Endothelial cell (in vitro differentiated cells): ENCODE results near the gene B3GLCT. TPM values are rescaled to one million over a fixed set of nuclear protein-coding genes. Genes with fewer than 3 reads are reported as not detected.
"Not testable (repeated sequence)": the region's sequence is repeated elsewhere in the genome, so short reads cannot be mapped to it uniquely, and the experiment has no call there.

ENCODE experiments used
- DNase-seq: peaks from one replicate; pipeline ENCODE4 v3.0.0; 2021; ENCODE audit warnings: low spot score
- H3K27ac Mint-ChIP-seq: one replicate; pipeline ENCODE4 v1.8.0; 2021; ENCODE audit warnings: mixed read lengths, inconsistent platforms; ENCODE audit not compliant: unreplicated experiment
- H3K27me3 Mint-ChIP-seq: one replicate; pipeline ENCODE4 v1.8.0; 2021; ENCODE audit warnings: mild to moderate bottlenecking, moderate library complexity, mixed read lengths, inconsistent platforms; ENCODE audit not compliant: unreplicated experiment
- H3K36me3 Mint-ChIP-seq: one replicate; pipeline ENCODE4 v1.8.0; 2021; ENCODE audit warnings: mild to moderate bottlenecking, low read depth, mixed read lengths, inconsistent platforms; ENCODE audit not compliant: unreplicated experiment
- H3K4me1 Mint-ChIP-seq: one replicate; pipeline ENCODE4 v1.8.0; 2021; ENCODE audit warnings: mild to moderate bottlenecking, mixed read lengths, inconsistent platforms; ENCODE audit not compliant: unreplicated experiment
- H3K4me3 Mint-ChIP-seq: one replicate; pipeline ENCODE4 v1.8.0; 2021; ENCODE audit warnings: mild to moderate bottlenecking, mixed read lengths, inconsistent platforms; ENCODE audit not compliant: unreplicated experiment
- H3K9me3 Mint-ChIP-seq: one replicate; pipeline ENCODE4 v1.8.0; 2021; ENCODE audit warnings: mixed read lengths, inconsistent platforms; ENCODE audit not compliant: unreplicated experiment
- total RNA-seq: library from RNA; stranded (reverse); fragmentation: NEBNext Ultra II Directional; extraction: Animal tissue kit (Norgen Biotek cat#: 25700); gene quantifications from one replicate; pipeline ENCODE4 v1.2.1, GENCODE V29; 2021; ENCODE audit not compliant: unreplicated experiment
- TF ChIP-seq, protein P1 (sequence below): fragments of 200-600 bp; sonication (generic); IDR thresholded peaks from one replicate; pipeline ENCODE4 v1.5.0; 2021; ENCODE audit warnings: antibody characterized with exemption; ENCODE audit not compliant: unreplicated experiment

Gene B3GLCT
- total RNA-seq, 1 donor from 2014 or later = 9.8 TPM

- H3K4me3 Mint-ChIP-seq = no peak overlapping the region
- peak overlapping the region; percentile 24 for H3K27ac Mint-ChIP-seq
- no peak for DNase-seq
These were observed 9.5 kb downstream of the B3GLCT start for GRCh38 chr13:31209172-31209840.

GRCh38 chr13:31209841-31210210 lies 10.1 kb downstream of the B3GLCT start:
- TF ChIP-seq, protein P1, sequence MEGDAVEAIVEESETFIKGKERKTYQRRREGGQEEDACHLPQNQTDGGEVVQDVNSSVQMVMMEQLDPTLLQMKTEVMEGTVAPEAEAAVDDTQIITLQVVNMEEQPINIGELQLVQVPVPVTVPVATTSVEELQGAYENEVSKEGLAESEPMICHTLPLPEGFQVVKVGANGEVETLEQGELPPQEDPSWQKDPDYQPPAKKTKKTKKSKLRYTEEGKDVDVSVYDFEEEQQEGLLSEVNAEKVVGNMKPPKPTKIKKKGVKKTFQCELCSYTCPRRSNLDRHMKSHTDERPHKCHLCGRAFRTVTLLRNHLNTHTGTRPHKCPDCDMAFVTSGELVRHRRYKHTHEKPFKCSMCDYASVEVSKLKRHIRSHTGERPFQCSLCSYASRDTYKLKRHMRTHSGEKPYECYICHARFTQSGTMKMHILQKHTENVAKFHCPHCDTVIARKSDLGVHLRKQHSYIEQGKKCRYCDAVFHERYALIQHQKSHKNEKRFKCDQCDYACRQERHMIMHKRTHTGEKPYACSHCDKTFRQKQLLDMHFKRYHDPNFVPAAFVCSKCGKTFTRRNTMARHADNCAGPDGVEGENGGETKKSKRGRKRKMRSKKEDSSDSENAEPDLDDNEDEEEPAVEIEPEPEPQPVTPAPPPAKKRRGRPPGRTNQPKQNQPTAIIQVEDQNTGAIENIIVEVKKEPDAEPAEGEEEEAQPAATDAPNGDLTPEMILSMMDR = no peak
- Mint-ChIP-seq H3K27me3 (no peaks in the 10 kb centered on the region), H3K4me1 (peaks cover 12% of the 10 kb centered on the region), H3K9me3 (no peaks in the 10 kb centered on the region), H3K4me3 (no peak overlapping the region), H3K36me3 (no peaks in the 10 kb centered on the region), H3K27ac (no peak overlapping the region)
- no peak for DNase-seq

More at GRCh38 chr13:31209172-31209840, 9.5 kb downstream of the B3GLCT start:
- peaks cover under 1% of the 10 kb centered on the region for H3K27me3 Mint-ChIP-seq
- TF ChIP-seq, protein P1 = no peak
- no peaks in the 10 kb centered on the region for H3K9me3 Mint-ChIP-seq
- H3K4me1 Mint-ChIP-seq = peaks cover 9% of the 10 kb centered on the region
- no peaks in the 10 kb centered on the region for H3K36me3 Mint-ChIP-seq

DNA sequence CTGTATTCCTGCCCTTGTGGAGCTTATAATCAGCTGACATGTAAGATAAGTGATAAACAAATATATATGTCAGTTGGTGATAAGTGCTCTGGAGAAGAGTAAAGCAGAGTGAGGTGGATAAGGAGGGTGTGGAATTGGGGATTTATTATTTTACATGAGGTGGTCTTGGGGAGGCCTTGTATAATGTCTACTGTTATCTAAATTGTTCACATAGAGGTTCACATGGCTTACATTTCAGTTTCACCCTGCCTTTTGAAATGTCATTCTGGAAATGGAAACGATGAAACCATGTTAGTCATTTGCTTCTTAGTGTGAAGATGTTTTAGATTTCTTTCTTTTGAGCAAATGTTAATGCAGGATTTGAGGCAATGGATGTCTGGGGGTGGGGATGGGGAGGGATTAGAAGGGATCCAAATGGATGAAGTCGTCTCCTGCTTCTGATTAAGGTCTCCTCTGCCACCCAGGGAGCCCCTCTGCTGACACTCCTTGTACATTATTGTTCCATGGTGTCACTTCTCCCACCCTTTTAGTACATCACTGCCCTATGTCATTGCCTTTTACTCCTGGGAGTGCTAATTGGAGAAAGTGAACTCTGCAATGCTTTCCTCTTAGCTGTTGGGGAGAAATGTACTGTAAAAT lies 14.0 kb downstream of the B3GLCT start:
- H3K36me3 Mint-ChIP-seq = no peaks in the 10 kb centered on the region
- TF ChIP-seq, protein P1 = no peak
- no peak for DNase-seq
- no peak overlapping the region for H3K27ac Mint-ChIP-seq
- H3K9me3 Mint-ChIP-seq = no peaks in the 10 kb centered on the region
- no peaks in the 10 kb centered on the region for H3K27me3 Mint-ChIP-seq
- no peak overlapping the region for H3K4me3 Mint-ChIP-seq
- H3K4me1 Mint-ChIP-seq = peaks cover 15% of the 10 kb centered on the region

- Mint-ChIP-seq H3K4me3 (no peak overlapping the region), H3K4me1 (peaks cover 13% of the 10 kb centered on the region), H3K27me3 (no peaks in the 10 kb centered on the region), H3K9me3 (no peaks in the 10 kb centered on the region), H3K36me3 (no peaks in the 10 kb centered on the region), H3K27ac (no peak overlapping the region)
- no peak for DNase-seq
- TF ChIP-seq, protein P1 = no peak
These were observed 14.7 kb downstream of the B3GLCT start for GRCh38 chr13:31214435-31214834.

DNA sequence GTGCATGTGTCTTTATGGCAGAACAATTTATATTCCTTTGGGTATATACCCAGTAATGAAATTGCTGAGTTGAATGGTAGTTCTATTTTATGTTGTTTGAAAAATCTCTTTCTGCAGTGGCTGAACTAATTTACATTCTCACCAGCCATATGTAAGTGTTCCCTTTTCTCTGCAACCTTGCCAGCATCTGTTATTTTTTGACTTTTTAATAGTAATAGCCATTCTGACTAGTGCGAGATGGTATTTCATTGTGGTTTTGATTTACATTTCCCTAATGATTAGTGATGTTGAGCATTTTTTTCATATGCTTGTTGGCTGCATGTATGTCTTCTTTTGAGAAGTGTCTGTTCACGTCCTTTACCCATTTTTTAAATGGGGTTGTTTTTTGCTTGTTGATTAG lies 17.1 kb downstream of the B3GLCT start:
- not testable (repeated sequence) for H3K4me3 Mint-ChIP-seq, H3K36me3 Mint-ChIP-seq, H3K27ac Mint-ChIP-seq

More for the DNA sequence above, 17.1 kb downstream of the B3GLCT start:
- not testable (repeated sequence) for H3K9me3 Mint-ChIP-seq, DNase-seq, H3K27me3 Mint-ChIP-seq, H3K4me1 Mint-ChIP-seq
